GM12878 (cell line): ENCODE results near the gene LYPD5. TPM values are rescaled to one million over a fixed set of nuclear protein-coding genes. Genes with fewer than 3 reads are reported as not detected.
A peak's percentile ranks its signal among the peaks of the same experiment; 100 is the strongest.

ENCODE experiments used
- ATAC-seq: fragments of 200-7000 bp; cut with Tn5 transposase; 3 replicates; pipeline ENCODE4 v1.9.1; 2020; ENCODE audit warnings: mild to moderate bottlenecking, moderate library complexity
- BruUV-seq: library from RNA; stranded (reverse); fragments of 400-500 nt; replicated peaks from 2 replicates; lab custom pipeline; 2021; lab: Mats Ljungman, UMichigan
- CTCF ChIA-PET: fragments of 300-600 bp; sonication (Branson Sonifier 250); formaldehyde crosslinking; extraction: SDS; loops from one replicate; lab custom pipeline; 2021; ENCODE audit warnings: inconsistent platforms; lab: Yijun Ruan, JAX
- POLR2A ChIA-PET: fragments of 350-600 bp; formaldehyde crosslinking; extraction: SDS; loops from one replicate; lab custom pipeline; 2021; ENCODE audit warnings: inconsistent platforms; lab: Charles Lee
- RAD21 ChIA-PET: fragments of 300-600 bp; sonication (Branson Sonifier 250); formaldehyde crosslinking; loops from one replicate; lab custom pipeline; 2023; ENCODE audit warnings: antibody characterized with exemption; ENCODE audit not compliant: unreplicated experiment; lab: Charles Lee
- SMC1A ChIA-PET: fragments of 300-600 bp; sonication (Branson Sonifier 250); formaldehyde crosslinking; loops from one replicate; lab custom pipeline; 2023; ENCODE audit not compliant: unreplicated experiment, uncharacterized antibody; lab: Charles Lee
- DNase-seq: peaks from one replicate; pipeline ENCODE4 v3.0.0-alpha.2; 2011; ENCODE audit warnings: low read depth, low spot score
- FAIRE-seq: peaks from 3 replicates; lab custom pipeline; 2011; peaks lifted over from hg19 to GRCh38; lab: Jason Lieb, UNC
- H2AFZ ChIP-seq: 2 replicates; pipeline ENCODE4 v1.6.0; 2011; ENCODE audit warnings: low read depth, low read length, control low read depth; ENCODE audit not compliant: control insufficient read depth
- H3K27ac ChIP-seq: 2 replicates; pipeline ENCODE4 v1.5.1; 2011; ENCODE audit warnings: control low read depth; ENCODE audit not compliant: control insufficient read depth, insufficient read depth
- H3K27me3 ChIP-seq, 2 experiments: replicated peaks in 1 of 2; 2 replicates each; pipeline versions ENCODE4 v1.6.0 to v1.6.1; 2011; ENCODE audit warnings: low read length in 1 of 2; ENCODE audit not compliant: control insufficient read depth in 2 of 2, insufficient read depth in 2 of 2
- H3K36me3 ChIP-seq, 2 experiments: 2 replicates each; pipeline ENCODE4 v1.5.1; 2011; ENCODE audit warnings: low read length in 1 of 2; ENCODE audit not compliant: control insufficient read depth in 2 of 2, insufficient read depth in 2 of 2
- H3K4me1 ChIP-seq: 2 replicates; pipeline ENCODE4 v1.6.1; 2011; ENCODE audit warnings: mild to moderate bottlenecking, low read length, moderate library complexity, mixed read lengths; ENCODE audit not compliant: control insufficient read depth, insufficient read depth
- H3K4me2 ChIP-seq: 2 replicates; pipeline ENCODE4 v1.6.0; 2011; ENCODE audit warnings: control low read depth; ENCODE audit not compliant: control insufficient read depth, insufficient read depth
- H3K4me3 ChIP-seq: fragments of 200-600 bp; sonication (generic); 2 replicates; pipeline ENCODE4 v1.5.1; 2016
- H3K79me2 ChIP-seq: 2 replicates; pipeline ENCODE4 v1.6.0; 2011; ENCODE audit warnings: low read length; ENCODE audit not compliant: control insufficient read depth, insufficient read depth
- H3K9ac ChIP-seq: 2 replicates; pipeline ENCODE4 v1.8.0; 2011; ENCODE audit warnings: low read length, control low read depth, mixed read lengths; ENCODE audit not compliant: control insufficient read depth, insufficient read depth
- H3K9me3 ChIP-seq: replicated peaks from 3 replicates; pipeline ENCODE4 v1.5.1; 2011; ENCODE audit warnings: mild to moderate bottlenecking, low read length; ENCODE audit not compliant: control insufficient read depth, insufficient read depth
- H4K20me1 ChIP-seq: 2 replicates; pipeline ENCODE4 v1.6.0; 2011; ENCODE audit not compliant: control insufficient read depth, insufficient read depth
- CBFB ChIP-seq: IDR thresholded peaks from 2 replicates; pipeline ENCODE4 v1.6.1; 2016; ENCODE audit warnings: antibody characterized with exemption, low read depth
- CHD4 ChIP-seq: fragments of 200-600 bp; sonication (generic); IDR thresholded peaks from 2 replicates; pipeline ENCODE4 v1.6.1; 2016; ENCODE audit warnings: mild to moderate bottlenecking
- E2F4 ChIP-seq: IDR thresholded peaks from 2 replicates; pipeline ENCODE4 v1.6.1; 2012; ENCODE audit warnings: low read depth, low read length, improper control_type of control experiment
- EP300 ChIP-seq, 2 experiments: fragments of 150-350 bp in 1 of 2; IDR thresholded peaks; 2 replicates each; pipeline ENCODE4 v1.6.1; 2011 to 2012; ENCODE audit warnings: low read depth in 2 of 2, low read length in 2 of 2, borderline replicate concordance in 1 of 2, improper control_type of control experiment in 1 of 2, inconsistent platforms in 1 of 2; ENCODE audit not compliant: control insufficient read depth in 1 of 2
- EZH2 ChIP-seq: IDR thresholded peaks from 2 replicates; pipeline ENCODE4 v1.6.1; 2012; ENCODE audit warnings: low read depth, mild to moderate bottlenecking, control low read depth, inconsistent platforms, low read length, borderline replicate concordance; ENCODE audit not compliant: control insufficient read depth
- JUND ChIP-seq: IDR thresholded peaks from 2 replicates; pipeline ENCODE4 v1.6.1; 2012; ENCODE audit warnings: low read depth, mild to moderate bottlenecking, low read length, improper control_type of control experiment, moderate library complexity
- MEF2A ChIP-seq: IDR thresholded peaks from 2 replicates; pipeline ENCODE4 v1.6.1; 2011; ENCODE audit warnings: low read depth, mild to moderate bottlenecking, low read length, moderate library complexity; ENCODE audit not compliant: insufficient read depth
- MTA3 ChIP-seq: IDR thresholded peaks from 2 replicates; pipeline ENCODE4 v1.6.1; 2012; ENCODE audit warnings: low read length, inconsistent platforms, borderline replicate concordance
- MYC ChIP-seq: IDR thresholded peaks from 2 replicates; pipeline ENCODE4 v1.6.1; 2011; ENCODE audit warnings: mild to moderate bottlenecking, low read length, moderate library complexity, inconsistent platforms; ENCODE audit not compliant: insufficient read depth, insufficient replicate concordance, insufficient read length, severe bottlenecking
- RB1 ChIP-seq: fragments of 450-650 bp; formaldehyde crosslinking; IDR thresholded peaks from 2 replicates; pipeline ENCODE4 v1.6.1; 2017; ENCODE audit warnings: mild to moderate bottlenecking, borderline replicate concordance
- RUNX3 ChIP-seq: IDR thresholded peaks from 2 replicates; pipeline ENCODE4 v1.6.1; 2012; ENCODE audit warnings: low read length, inconsistent platforms
- SIN3A ChIP-seq: IDR thresholded peaks from 2 replicates; pipeline ENCODE4 v1.6.1; 2012; ENCODE audit warnings: low read depth, low read length, improper control_type of control experiment
- SKIL ChIP-seq: fragments of 450-650 bp; IDR thresholded peaks from 2 replicates; pipeline ENCODE4 v1.6.1; 2017; ENCODE audit warnings: mild to moderate bottlenecking, low read depth, inconsistent platforms; ENCODE audit not compliant: poor library complexity, severe bottlenecking
- SREBF1 ChIP-seq: IDR thresholded peaks from 2 replicates; pipeline ENCODE4 v1.6.1; 2012; ENCODE audit warnings: mild to moderate bottlenecking, low read length
- STAT1 ChIP-seq: fragments of 450-650 bp; conservative IDR thresholded peaks from 2 replicates; pipeline ENCODE4 v1.6.1; 2014; ENCODE audit warnings: antibody characterized with exemption, mild to moderate bottlenecking
- TBL1XR1 ChIP-seq: IDR thresholded peaks from 2 replicates; pipeline ENCODE4 v1.6.1; 2012; ENCODE audit warnings: low read depth, low read length, improper control_type of control experiment
- ZBTB33 ChIP-seq: fragments of 450-650 bp; IDR thresholded peaks from 2 replicates; pipeline ENCODE4 v1.6.1; 2017; ENCODE audit warnings: mild to moderate bottlenecking
- ZNF622 ChIP-seq: fragments of 450-650 bp; IDR thresholded peaks from 2 replicates; pipeline ENCODE4 v1.6.1; 2017; ENCODE audit warnings: mild to moderate bottlenecking, inconsistent platforms
- ZZZ3 ChIP-seq: IDR thresholded peaks from 2 replicates; pipeline ENCODE4 v1.6.1; 2011; ENCODE audit warnings: low read depth; ENCODE audit not compliant: control insufficient read depth, insufficient read length
- WGBS: methylation state at CpG from one replicate; pipeline ENCODE4 v1.1.6; 2016; ENCODE audit warnings: low lambda C conversion rate; ENCODE audit not compliant: insufficient replicate concordance, insufficient coverage; ENCODE audit errors: missing lambda C conversion rate; 5-methylcytosine and 5-hydroxymethylcytosine counted together
- in situ Hi-C: fragments of 300-500 bp; cut with MboI; formaldehyde crosslinking; loops from 9 replicates; pipeline ENCODE4 v1.14.3; 2018; ENCODE audit warnings: mixed read lengths
- intact Hi-C: fragments of 100-400 bp; cut with micrococcal nuclease; formaldehyde crosslinking; loops from one replicate; pipeline ENCODE4 v1.14.2; 2022; ENCODE audit not compliant: unreplicated experiment
- polyA plus RNA-seq, 11 experiments: library from polyadenylated mRNA; depleted of rRNA in 4 of 11; unstranded in 6 of 11; stranded (reverse) in 5 of 11; fragments of >200 nt; fragmentation: Nextera tagmentation in 4 of 11; fragmentation: Illumina TruSeq in 1 of 11; extraction: Ambion mirVana in 4 of 11; extraction: Trizol in 1 of 11; gene quantifications; 1 replicate in 1 of 11; 2 replicates in 10 of 11; pipeline versions ENCODE4 v1.2.1 to v1.2.3, GENCODE V29; 2011 to 2016; ENCODE audit warnings: inconsistent platforms in 2 of 11, missing spikeins in 2 of 11, low read depth in 1 of 11
- total RNA-seq, 4 experiments: library from RNA; depleted of rRNA in 3 of 4; stranded (reverse); fragments of >200 nt in 3 of 4; fragmentation: Illumina TruSeq in 1 of 4; extraction: Trizol in 1 of 4; gene quantifications; 2 replicates each; pipeline versions ENCODE4 v1.2.1 to v1.2.3, GENCODE V29; 2013 to 2021

Gene LYPD5
- total and polyA plus RNA-seq, 10 of the 15 experiments (the other 5 are each of a cell fraction or from before 2014, with no cell fraction given), result 0.04 to 2.2 (median 0.69) TPM; not detected in 1

GRCh38 chr19:43752287-43752875 is 49.9 kb downstream of the LYPD5 start:
- 8% methylated on average over 6 of the region's 6 CpGs for WGBS
- BruUV-seq, result no TSS peak
- Histone ChIP-seq H4K20me1 (no peaks in the 10 kb centered on the region), H3K4me2 (peak overlapping the region; percentile 56), H3K9ac (peak overlapping the region; percentile 98), H3K27me3 (no peaks in the 10 kb centered on the region), H3K36me3 (peaks cover 7 to 14% of the 10 kb centered on the region in 2 experiments; a peak in 3 of 4 replicates), H3K27ac (peak overlapping the region; percentile 98), H3K4me1 (peaks cover 48% of the 10 kb centered on the region), H3K4me3 (peak overlapping the region; percentile 84), H2AFZ (no peak overlapping the region), H3K9me3 (no peaks in the 10 kb centered on the region), H3K79me2 (peaks cover 47% of the 10 kb centered on the region)
- no peak for ATAC-seq
- intact Hi-C loops (no loop called here), in situ Hi-C loops (loop anchor here (25.0 kb wide), 2 partner anchors 1710 to 1815 kb away; partner anchors contain the start of genes ERFL and FOSB)
- ChIA-PET SMC1A (interaction anchor here (0.7 to 20.1 kb wide), 11 partner anchors 9 to 342 kb away, joined by 3 to 325 read pairs (median 4); partner anchors contain the start of gene KCNN4), RAD21 (interaction anchor here (1.1 to 8.2 kb wide), 8 partner anchors 9 to 84 kb away, joined by 3 to 167 read pairs (median 4); partner anchors contain the start of genes KCNN4 and PLAUR), CTCF (interaction anchor here (0.8 to 20.8 kb wide), 5 partner anchors 13 to 84 kb away, joined by 3 to 324 read pairs (median 3); partner anchors contain the start of gene KCNN4), POLR2A (interaction anchor here (0.9 to 18.9 kb wide), 4 partner anchors 9 to 84 kb away, joined by 4 to 389 read pairs (median 158); partner anchors contain the start of gene KCNN4)
- FAIRE-seq, result no peak
- no peak for DNase-seq
- TF ChIP-seq CHD4 (no peak), SREBF1 (no peak), RB1 (no peak), E2F4 (no peak), ZBTB33 (no peak), RUNX3 (peak; percentile 60), TBL1XR1 (no peak), STAT1 (no peak), MTA3 (no peak), SIN3A (no peak), EZH2 (no peak), SKIL (peak; percentile 52), JUND (no peak), MYC (no peak), EP300 (IDR thresholded peaks at IDR 0.05; ENCODE audit: borderline replicate concordance in 1 of 2, control insufficient read depth in 1 of 2, low read depth in 2 of 2, low read length in 2 of 2) (no peak), ZNF622 (no peak), CBFB (no peak), MEF2A (0 out of 2 replicates have a peak, but pooled peaks have one; percentile 12), ZZZ3 (no peak)
